Globus pallidus (tissue), 1 donor: Measurements from ENCODE around the gene FEN1.
A peak's percentile ranks its signal among the peaks of the same experiment; 100 is the strongest.

Experiments used
- DNase-seq: peaks from one replicate; pipeline ENCODE4 v3.0.0-alpha.2; 2015; ENCODE audit warnings: low spot score

Gene FEN1

DNA sequence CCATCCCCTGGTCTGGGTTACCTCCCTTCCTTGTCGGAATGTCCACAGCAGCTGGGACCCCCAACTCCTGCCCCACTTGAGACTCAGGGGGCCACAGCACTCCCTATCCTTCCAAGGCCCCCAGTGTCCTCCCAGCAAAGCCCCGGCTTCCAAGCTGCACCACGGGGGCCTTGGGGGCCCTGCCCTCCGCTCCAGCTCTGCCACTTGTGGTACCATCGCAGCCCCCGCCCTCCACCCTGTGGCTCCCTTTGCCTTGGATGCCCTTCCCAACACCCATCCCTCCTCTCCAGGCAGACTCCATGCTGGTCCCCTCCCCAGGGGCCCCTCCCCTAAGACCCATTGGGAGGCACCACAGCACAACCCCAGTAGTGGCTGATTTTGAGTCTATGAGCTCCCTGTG, 17.6 kb upstream of the FEN1 start:
- DNase-seq = no peak

DNA sequence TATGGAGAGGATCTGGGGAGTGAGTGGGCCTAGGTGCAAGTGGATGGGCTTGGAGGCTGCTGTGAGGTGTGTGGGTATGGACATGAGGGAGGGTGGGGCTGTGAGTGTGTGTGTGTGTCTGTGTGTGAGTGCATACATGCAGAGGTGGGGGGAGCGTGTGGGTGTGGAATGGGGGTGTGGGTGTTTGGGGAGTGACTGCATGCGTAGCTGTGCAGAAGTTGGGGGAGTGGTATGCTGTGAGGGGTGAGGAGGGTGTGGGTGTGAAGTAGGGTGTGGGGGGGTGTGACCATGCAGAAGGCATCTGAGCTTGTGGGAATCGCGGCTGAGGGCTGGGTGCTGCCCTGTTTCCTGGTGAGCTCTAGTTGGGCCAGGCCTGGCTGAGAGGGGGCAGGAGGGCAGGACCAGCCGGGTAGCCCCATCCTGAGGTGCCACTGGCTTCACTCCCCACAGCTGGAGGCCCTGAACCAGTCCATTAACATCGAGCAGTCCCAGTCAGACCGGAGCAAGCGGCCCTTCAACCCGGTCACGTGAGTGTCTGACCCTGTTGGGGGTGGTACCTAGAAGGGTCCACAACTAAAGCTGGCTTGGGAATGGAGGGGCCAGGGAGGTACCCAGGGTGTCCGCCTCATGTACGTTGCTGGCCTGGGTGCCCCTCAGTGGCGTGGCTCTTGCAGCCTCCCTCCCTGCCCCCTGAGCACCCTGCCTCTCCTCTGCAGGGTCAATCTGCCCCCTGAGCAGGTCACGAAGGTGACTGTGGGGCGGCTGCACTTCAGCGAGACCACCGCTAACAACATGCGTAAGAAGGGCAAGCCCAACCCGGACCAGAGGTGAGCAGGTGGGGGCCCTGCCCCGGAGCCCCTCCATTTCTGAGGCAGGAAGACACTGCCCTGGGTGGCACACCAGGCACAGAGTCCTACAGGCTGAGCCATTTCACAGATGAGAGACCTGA, 16.8 kb upstream of the FEN1 start:
- no peak for DNase-seq

DNA sequence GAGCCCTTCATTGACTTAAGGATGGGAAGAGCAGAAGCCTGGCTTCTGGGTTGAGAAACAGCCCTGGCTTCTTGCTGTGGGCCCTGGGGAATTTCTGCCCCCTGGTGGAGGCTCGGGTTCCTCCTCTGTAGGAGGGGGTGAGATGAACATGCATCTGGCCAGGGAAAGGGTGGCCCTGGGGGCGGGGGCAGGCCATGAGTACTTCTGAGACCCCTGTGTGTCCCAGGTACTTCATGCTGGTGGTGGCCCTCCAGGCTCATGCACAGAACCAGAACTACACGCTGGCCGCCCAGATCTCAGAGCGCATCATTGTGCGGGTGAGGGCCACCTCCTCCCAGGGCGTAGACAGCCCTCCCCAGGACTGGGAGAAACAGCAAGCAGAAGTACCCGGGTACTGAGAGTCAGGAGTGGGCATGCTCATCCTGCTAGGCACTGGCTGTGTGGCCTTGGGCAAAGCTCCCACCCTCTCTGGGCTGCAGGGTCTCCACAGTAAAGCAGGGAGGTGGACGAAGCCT, 16.1 kb upstream of the FEN1 start:
- peak; percentile 75 for DNase-seq

DNA sequence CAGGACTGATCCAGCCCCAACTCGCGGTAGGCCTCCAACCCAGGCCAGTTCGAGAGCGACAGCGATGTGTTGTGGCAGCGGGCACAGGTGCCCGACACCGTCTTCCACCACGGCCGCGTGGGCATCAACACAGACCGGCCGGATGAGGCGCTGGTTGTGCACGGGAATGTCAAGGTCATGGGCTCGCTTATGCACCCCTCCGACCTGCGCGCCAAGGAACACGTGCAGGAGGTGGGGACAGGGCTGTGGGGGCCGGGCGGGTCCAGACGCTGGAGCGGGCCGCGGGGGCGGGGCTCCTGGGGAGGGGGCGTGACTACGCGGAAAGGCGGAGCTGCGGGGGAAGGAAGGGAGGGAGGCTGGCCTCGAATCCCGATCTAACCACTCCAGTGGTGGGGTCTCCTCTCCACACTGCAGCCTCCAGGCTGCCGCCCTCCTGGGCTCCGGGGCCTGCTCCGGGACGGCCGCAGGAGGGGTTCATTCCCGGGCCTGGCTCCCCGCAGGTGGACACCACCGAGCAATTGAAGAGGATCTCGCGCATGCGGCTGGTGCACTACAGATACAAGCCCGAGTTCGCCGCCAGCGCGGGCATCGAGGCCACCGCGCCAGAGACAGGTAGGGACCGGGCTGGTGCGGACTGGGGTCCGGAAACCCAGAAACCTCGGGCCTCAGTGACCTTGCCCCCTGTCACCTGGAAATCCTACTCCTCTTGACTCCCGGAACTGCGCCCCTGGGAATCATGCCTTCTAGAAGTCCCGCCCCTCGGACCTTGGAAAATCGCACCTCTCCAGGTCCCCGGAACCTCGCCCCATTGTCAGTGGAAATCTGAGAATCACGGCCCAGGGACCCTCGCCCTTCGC, 15.2 kb upstream of the FEN1 start:
- no peak for DNase-seq

DNA sequence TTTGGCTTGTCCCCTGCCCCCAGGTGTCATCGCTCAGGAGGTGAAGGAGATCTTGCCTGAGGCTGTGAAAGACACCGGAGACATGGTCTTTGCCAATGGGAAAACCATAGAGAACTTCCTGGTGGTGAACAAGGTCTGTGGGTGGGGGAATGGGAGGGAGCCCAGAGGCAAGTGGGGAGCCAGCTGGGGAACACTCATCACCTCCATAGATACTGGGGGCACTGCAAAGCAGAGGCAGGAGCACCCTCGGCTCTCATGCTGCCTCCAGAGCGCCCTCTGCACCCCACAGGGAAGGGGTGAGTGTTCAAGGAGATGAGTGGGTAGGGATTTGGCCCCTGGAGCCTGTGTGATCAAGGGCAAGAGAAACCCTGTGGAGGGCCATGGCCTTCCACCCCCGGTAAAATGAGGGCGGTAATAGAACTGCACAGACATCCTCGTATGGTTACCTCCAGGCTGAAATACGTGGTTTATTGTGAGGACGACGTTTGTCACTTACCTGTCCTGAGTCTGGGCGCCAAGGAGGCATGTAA, 14.3 kb upstream of the FEN1 start:
- no peak for DNase-seq

DNA sequence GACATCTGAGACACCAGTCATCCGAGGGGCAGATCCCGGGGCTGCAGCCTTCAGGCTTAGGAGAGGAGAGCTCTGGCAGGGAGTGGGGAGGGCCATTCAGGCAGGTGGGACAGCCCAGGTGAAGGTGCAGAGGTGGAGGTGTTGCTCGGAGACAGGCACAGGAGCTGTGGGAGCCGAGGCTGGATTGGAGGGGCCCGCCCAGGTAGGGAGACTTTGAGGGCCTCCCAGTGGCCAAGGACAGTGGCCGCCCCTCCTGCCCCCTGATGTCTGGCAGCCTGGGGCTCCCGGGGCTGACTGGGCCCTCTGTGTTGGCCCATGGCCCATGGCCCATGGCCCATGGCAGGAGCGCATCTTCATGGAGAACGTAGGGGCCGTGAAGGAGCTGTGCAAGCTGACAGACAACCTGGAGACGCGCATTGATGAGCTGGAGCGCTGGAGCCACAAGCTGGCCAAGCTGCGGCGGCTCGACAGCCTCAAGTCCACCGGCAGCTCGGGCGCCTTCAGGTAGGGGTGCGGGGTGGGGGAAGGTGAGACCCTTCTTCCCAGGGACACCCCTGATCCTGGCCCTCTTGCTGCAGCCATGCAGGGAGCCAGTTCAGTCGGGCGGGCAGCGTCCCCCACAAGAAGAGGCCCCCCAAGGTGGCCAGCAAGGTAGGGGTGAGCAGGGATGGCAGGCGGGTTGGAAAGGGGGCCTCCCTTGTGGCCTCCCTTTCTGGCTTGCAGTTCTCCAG, 13.6 kb upstream of the FEN1 start:
- DNase-seq = no peak

DNA sequence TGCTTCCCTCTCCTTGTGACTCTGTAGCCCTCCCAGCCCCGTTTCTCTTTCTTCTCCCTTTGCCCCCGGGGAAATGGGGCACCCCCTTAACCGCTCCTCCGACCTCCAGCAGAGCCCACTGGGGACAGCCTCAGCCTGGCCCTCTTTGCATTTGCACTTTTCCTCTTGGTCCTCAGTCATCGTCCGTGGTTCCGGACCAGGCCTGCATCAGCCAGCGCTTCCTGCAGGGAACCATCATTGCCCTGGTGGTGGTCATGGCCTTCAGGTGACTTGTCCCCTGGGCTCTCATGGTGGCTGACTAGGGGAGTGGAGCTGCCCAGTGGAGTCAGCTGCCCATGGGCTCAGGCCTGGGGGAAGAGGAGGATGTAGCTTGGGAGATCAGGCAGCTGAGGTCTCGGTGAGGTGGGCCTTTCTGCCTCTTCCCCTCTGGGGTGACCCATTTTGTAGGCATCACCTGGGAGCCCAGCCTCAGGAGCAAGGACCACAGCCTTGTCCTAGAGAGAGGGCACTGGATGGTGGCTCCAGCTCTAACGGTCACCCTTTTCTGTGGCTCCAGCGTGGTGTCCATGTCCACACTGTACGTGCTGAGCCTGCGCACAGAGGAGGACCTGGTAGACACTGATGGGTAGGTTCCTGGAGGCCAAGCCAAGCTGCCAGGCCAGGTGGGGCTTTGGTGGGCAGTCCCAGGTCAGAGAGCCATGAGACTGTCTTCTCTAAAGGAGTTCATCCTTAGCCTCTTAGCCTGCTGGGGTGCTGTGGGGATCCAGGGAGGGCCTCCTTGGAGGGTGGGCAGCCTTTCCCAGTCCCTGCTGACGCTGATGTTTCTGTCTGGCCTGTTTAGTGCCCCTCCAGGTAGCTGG, 12.8 kb upstream of the FEN1 start:
- DNase-seq = no peak

DNA sequence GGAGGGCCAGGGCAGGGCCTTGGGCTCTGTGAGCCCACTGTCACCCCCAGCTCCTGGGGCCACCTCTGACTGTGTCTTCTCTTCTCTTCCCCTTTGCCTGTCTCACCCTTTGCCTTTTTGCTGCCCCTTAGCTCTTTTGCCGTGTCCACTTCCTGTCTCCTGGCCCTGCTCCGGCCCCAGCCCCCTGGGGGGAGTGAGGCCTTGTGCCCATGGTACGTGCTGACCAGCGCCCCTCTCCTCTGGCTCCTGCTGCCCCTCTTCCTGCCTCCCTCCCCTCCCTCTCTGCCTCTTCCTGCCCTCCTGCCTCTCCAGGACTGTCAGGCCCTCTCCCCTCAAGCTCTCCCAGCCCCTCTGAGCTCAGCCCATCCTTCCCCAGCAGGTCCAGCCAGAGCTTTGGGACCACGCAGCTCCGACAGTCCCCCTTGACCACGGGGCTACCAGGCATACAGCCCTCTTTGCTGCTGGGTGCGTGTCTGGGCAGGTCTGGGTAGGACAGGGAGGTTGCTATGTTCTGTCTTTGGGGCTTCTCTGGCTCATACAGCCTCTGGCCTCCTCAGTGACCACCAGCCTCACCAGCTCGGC, 12.0 kb upstream of the FEN1 start:
- DNase-seq = no peak

DNA sequence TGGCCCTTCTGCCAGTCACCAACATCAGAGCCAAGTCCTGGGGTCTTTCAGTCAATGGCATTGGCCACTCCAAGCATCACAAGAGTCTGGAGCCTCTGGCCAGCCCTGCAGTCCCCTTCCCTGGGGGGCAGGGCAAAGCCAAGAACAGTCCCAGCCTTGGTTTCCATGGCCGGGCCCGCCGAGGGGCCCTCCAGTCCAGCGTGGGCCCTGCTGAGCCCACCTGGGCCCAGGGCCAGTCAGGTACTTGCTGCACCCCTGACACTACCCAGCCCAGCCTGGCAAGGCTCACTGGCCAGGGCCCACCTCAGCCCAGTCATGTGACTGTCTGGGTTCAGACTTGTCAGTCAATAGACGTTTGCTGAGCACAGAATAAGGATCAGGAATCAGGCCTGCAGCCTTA, 11.1 kb upstream of the FEN1 start:
- DNase-seq = no peak

DNA sequence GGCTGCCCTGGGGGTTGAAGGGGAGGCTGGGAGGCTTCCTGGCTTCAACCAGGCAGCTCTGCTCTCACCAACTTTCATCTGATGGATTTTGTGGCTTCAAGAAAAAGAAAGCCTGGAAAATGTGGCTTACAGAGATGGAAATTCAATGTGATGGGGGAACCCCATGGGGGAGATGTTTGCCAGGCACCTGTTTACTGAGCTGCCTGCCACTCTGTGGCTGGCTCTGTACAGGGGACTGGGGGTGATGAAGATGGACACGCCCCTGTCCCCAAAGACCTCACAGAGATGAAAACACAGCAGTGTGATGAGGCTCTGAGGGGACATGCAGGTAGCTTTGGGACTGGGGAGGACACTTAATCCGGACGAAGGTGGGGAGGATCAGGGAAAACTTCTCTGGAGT, 10.4 kb upstream of the FEN1 start:
- DNase-seq = no peak

DNA sequence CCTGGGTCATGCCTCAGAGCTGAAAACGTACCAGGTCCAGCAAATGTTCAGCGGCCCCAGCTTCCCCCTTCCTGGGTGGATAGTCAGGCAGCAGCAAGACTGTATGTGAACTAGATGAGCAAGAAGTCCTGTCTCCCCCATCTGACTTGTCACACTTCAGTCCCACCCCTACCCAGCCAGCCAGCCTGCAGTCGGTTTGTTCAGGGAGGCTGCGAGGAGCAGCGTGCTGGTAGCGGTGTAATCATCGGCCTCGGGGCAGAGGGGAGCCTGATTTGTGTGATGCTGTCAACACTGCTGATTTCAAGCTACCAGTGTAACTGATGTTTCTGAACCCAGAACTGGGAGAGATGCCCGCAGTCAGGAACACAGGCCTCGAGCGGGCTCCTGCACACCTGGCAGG, 9.9 kb upstream of the FEN1 start:
- DNase-seq = no peak

DNA sequence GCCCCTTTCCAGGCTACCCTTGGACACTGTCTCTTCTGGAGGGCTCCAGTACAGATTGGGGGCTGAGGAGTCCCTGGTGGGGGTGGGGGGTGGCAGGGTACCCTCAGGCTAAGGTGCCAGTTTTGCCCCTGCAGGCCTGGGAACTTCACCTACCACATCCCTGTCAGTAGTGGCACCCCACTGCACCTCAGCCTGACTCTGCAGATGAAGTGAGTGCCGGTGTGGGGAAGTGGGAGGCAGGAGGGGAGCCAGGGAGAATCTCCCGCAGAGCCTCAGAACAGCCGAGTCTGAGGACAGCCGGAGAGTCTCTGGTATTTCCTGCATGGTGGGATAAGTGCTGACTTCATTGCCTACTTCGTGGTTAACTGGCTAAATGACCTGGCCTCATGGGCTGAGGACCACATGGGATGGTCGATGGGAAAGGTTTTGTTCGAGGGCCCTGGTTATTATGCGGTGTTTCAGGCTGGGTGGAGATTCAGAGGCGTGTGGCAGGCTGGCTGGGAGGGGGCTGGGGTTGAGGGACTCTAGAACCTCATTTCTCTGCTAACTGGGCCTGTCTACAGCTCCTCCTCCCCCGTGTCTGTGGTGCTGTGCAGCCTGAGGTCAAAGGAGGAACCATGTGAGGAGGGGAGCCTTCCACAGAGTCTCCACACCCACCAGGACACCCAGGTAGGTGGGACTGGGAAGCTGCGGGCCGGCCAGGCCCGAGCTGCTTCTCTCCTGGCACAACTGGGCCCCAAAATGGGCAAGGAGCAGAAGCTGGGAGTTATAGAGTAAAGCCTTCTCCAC, 8.8 kb upstream of the FEN1 start:
- DNase-seq = no peak

DNA sequence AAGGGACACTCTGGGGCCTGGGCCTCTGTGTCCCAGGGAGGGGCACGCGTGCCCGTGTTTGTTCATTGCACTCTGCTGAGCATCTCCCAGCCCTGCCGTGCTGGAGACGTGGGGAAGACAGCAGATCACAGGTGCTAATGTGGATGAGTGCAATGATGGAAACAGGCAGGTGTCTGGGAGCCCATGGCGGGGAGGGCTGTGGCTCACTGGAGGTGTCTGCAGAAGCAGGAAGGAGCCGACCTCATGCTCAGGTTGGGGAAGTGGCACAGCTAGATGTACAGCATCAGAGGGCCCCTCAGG, 8.3 kb upstream of the FEN1 start:
- no peak for DNase-seq

DNA sequence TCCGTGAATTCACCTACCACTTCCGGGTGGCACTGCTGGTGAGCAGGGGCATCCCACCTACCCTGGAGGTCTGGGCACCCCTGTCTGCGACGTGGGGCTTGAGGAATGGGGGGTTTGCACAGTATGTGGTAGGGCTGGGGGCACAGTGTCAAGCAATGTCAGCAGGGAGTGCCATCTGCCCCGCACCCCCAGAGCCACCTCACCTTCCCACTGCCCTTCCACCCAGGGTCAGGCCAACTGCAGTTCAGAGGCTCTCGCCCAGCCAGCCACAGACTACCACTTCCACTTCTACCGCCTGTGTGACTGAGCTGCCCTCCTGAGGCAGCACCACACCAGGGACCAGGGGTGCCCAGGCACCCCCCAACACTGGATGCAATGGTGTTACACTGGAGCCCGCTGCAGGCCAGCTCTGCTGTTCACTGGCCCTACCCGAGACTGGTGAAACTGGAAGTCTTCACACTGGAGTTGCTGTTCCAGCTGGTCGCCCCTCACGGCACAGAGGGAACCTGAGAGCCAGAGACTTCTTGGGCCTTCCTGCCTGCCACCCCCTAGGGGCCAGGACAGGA, 6.8 kb upstream of the FEN1 start:
- no peak for DNase-seq

DNA sequence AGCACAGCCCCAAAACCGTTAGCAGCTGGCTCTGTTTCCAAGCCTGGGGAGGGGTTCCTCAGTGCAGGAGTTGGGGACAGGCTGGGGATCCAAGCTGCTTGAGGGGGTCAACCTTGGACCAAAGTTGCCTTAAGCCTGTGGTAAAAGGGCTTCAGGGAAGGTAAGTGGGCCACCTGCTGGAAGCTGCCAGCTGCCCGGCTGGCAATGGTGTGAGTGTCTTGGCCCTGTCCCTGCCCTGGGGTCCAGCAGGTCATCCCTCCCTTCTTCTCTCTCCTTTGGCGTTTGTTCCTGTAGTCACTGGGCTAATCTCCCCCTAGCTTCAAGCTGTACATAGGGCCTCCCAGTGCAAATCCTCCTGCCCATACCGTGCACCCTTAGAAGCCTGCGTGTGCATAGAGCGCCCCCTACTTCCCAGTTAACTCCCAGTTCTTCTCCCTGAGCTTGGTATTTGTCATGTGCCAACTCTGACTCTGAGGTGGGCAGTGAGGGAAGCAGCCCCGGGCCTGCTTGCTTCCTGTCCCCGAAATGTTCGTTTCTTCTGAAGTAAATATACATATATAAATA, 4.7 kb upstream of the FEN1 start:
- DNase-seq = peak; percentile 91

DNA sequence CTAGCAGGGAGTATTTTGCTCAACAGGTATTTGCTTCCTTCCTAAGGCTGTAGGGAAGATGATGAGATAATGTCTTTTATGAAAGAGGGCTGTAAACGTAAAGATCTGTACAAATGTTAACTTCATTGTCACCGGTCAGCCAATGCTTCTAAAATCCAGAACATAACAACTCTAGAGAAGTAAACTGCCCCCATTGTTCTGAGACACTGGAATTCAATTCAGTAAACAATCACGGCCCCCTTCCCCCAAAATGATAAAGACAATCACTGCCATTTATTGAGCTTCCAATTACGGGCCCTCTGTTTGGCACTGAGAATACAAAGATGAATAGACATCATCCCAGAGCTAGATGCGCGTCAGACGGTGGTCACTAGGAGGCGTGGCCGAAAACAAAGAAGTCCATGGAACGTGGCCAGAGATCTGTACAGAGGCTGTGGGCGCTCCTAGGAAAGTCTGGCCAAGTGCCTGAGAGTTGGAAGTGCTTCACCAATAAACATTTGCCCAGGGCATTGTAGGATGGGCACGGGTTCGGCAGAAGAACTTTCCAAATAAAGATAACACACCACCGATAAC, 888 bp upstream of the FEN1 start:
- DNase-seq = peak; percentile 97

DNA sequence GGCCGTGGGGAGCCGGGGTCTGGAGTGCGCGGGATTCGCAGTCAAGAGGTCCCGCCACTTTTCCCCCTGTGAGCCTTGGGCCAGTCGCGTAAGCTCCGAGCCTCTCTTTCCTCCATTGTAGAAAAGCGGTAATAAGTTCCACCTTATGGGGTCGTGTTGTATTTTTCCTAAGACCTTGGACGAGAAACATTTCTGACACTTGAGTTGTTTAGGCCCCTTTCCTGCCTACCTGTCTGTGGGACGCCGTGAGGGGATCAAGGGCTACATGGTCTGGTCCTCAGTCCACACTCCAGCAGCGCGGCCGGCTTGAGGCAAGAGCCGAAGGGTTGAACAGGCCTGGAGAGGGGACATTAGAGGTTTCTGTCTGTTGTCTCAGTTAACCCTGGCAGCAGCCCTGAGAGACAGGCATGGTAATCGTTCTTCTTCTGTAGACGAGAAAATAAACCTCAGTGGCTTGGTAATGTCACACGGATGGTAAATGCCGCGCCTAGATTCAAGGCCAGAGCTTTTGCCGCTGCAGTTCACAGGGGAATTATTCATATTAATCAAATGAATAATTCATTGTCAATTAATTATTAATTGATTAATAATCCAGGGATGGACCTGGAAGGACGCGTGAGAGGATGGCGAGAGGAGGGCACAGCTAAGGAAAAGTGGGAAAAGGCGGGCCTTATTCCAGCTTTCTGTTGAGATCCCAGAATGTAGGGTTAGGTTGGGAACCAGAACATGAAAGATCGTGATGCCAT, 545 bp downstream of the FEN1 start:
- DNase-seq = no peak

DNA sequence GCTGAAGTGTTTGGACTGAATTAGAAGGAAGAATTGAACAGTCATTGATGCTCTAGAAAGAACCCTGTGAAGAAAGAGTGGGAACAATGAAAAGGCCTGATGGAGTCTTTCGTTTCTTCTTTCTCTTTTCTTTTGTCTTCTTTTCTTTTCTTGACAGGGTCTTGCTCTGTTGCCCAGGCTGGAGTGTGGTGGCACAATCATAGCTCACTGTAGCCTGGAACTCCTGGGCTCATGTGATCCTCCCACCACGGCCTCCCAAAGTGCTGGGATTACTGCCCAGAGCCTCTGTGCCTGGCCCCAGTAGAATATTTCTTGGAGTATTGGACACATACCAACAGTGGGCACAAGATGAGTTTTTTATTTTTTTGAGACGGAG, 1.1 kb downstream of the FEN1 start:
- DNase-seq = no peak
